GM12875 (cell line): ENCODE data around the gene CPNE8.

Experiments
- H3K4me3 ChIP-seq: one replicate; pipeline ENCODE4 v1.5.1; 2011; ENCODE audit warnings: low read depth, low read length, control low read depth
- TF ChIP-seq, protein P1 (sequence below): IDR thresholded peaks from 2 replicates; pipeline ENCODE4 v1.5.1; 2011; ENCODE audit warnings: low read depth, mild to moderate bottlenecking, control low read depth, inconsistent platforms, low read length, moderate library complexity, borderline replicate concordance; ENCODE audit not compliant: insufficient read depth

The CPNE8 gene

DNA sequence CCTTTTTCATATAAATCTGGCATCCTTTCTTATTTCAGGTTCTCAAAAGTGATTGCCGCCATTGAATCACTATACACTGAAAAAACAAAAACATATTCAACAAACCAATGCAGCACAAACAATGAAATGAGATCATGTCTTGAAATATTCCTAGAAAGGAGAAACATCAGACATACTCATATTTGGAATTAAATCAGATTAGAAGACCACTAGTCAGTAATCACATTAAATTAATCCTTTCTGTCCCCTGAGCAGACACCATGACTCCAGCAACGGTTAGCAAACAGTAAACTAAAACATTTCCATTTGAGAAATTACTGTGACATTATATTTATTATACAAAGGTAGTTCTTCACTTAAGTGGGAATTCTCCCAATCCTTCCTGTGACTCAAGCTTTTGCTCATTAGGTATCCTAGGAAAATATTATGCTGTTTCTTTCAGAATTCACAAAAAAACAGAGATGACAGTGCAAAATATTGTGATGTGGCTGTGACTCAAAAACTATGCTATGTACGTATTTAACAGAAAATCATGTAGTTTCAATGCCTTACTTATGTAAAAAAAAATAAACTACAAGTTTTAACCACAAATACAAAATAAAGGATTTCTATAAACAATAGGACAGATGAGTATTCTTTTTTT lies 29.7 kb downstream of the CPNE8 start:
- TF ChIP-seq, protein P1, sequence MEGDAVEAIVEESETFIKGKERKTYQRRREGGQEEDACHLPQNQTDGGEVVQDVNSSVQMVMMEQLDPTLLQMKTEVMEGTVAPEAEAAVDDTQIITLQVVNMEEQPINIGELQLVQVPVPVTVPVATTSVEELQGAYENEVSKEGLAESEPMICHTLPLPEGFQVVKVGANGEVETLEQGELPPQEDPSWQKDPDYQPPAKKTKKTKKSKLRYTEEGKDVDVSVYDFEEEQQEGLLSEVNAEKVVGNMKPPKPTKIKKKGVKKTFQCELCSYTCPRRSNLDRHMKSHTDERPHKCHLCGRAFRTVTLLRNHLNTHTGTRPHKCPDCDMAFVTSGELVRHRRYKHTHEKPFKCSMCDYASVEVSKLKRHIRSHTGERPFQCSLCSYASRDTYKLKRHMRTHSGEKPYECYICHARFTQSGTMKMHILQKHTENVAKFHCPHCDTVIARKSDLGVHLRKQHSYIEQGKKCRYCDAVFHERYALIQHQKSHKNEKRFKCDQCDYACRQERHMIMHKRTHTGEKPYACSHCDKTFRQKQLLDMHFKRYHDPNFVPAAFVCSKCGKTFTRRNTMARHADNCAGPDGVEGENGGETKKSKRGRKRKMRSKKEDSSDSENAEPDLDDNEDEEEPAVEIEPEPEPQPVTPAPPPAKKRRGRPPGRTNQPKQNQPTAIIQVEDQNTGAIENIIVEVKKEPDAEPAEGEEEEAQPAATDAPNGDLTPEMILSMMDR = no peak

DNA sequence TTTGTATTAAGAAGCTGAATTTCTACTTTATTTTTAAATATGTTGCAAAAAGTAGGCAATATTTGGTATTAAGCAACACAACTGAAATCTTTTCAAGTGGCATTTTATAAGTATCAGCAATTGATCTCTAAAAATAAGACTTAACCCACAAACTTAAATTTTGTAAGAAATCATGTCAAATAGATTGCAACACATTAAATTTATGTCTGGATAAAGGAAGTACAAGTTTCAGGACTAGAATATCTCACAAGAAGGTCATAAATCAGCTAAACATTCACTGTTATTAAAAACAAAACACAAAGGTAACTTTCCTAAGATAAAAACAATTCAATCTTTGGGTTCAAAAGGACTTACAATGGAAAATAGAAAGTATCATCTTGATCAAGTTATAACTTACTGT lies 32.8 kb downstream of the CPNE8 start:
- TF ChIP-seq, protein P1 = no peak
- no peak overlapping the region for H3K4me3 ChIP-seq

More for the DNA sequence above, 29.7 kb downstream of the CPNE8 start:
- H3K4me3 ChIP-seq = no peak overlapping the region

DNA sequence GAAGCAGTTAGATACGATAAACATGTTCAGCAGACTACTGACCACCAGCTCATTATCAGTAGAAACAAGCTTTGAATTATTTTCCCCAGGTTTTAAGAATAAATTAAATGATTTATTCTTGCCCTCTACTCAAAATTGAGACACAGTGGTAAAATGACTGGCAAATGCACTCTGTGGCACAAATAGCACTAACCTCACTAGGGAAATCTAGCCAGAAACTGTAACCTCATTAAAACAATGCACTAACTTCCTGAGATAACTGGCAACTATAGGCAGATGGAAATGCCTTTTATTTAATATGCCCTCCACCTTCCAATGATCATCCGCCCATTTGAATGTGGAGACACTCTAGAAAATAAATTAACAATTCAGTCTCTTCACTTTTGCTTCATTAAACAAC lies 33.2 kb downstream of the CPNE8 start:
- TF ChIP-seq, protein P1 = no peak

DNA sequence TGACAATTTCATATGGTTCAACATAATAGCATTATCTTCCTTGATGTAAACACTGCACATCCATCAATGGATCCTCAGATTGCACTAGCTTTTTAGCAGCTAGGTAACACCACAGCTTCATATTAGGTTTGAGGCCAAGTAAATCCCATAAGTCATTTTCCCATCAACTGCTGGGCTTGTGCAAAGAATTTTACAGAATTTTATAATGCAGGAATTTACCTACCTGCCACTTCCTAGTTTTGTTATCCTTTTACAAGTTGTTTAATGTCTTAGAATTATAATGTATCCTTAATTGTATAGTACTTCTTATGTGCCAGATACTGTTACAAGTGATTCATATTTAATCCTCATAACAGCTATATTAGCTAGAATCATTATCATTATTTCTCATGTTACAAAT lies 36.4 kb downstream of the CPNE8 start:
- no peak overlapping the region for H3K4me3 ChIP-seq
- TF ChIP-seq, protein P1 = no peak

More for the DNA sequence above, 33.2 kb downstream of the CPNE8 start:
- no peak overlapping the region for H3K4me3 ChIP-seq

DNA sequence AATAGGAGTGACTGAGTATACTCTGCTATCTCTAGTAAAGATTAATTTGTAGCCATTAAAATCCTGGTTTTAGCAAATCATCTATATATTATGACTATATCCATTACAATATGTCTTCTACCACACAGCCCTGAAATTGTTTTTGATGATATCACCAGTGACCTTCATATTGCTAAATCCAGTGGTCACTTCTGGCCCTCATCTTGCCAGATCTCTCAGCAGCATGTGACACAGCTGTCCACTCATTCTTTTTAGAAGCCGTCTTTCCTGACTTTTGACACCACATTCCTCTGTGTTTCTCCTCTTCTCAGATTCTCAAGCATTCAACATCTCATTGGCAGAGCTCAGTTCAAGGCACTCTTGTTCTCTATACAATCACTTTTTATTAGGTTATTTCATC lies 54.9 kb downstream of the CPNE8 start:
- no peak overlapping the region for H3K4me3 ChIP-seq
- TF ChIP-seq, protein P1 = no peak

DNA sequence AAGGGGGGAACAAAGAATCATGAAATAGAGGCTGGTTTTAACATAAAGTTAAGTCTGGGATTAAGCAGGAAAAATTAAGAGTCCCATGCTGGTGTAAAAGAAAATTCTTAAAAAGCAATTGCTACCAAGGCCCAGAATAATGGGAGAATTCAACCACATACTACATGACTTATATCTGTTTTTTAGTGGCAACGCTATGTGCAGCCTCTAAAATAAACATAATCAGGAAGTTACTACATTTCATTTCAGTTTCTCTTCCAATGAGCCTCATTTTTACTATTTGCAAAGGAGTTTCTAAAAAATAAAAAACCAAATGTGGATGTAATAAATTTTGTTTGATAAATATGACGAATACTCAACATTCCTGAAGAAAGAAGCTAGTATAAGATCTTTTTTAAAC lies 58.1 kb downstream of the CPNE8 start:
- TF ChIP-seq, protein P1 = no peak
- H3K4me3 ChIP-seq = no peak overlapping the region

DNA sequence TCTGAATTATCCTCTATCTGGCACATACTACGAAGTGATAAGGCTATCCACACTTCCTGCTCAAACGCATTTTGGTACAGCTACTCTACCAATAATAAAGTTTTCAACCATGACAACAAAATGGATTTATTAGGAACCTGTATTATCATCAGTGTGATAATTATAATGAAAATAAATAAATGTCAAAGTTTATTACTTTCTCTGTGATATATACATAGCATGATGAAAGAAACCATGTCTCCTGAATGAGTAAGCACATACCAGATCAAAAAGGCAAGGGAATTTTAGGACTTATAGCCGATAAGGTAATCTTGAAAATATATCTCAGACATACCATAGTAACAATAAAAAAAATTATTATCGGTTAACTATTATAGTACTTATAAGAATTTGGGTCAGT lies 61.1 kb downstream of the CPNE8 start:
- TF ChIP-seq, protein P1 = no peak
- H3K4me3 ChIP-seq = no peak overlapping the region
